NCI-H2081 (cell line): ENCODE results near the gene EIF4H.
A peak's percentile ranks its signal among the peaks of the same experiment; 100 is the strongest.
"Not testable (repeated sequence)": the region's sequence is repeated elsewhere in the genome, so short reads cannot be mapped to it uniquely, and the experiment has no call there.

Experiments used
- DNase-seq, 2 experiments: peaks; one replicate each; lab custom pipeline; 2025; lab: John Stamatoyannopoulos, UW

Gene EIF4H

GRCh38 chr7:74199551-74200355 lies 25.6 kb downstream of the EIF4H start:
- DNase-seq: no peak

GRCh38 chr7:74202841-74203556 lies 28.8 kb downstream of the EIF4H start:
- no peak for DNase-seq

- DNase-seq: no peak
These were observed 29.9 kb downstream of the EIF4H start for GRCh38 chr7:74203956-74204618.

DNA sequence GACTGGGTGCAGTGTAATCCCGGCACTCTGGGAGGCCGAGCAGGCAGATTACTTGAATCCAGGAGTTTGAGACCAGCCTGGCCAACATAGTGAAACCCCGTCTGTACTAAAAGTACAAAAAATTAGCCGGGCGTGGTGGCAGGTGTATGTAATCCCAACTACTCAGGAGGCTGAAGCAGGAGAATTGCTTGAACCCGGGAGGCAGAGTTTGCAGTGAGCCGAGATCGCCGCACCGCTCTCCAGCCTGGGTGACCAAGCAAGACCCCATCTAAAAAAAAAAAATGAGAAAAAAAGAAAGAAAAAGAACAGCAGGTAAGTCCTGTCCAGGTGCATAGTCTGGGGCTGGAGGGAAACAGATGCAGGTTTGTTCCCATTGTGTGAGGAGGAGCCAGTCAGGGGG lies 31.9 kb downstream of the EIF4H start:
- not testable (repeated sequence) for DNase-seq

- peak; percentile 46 to 68 for DNase-seq
These were observed 32.5 kb downstream of the EIF4H start for GRCh38 chr7:74206589-74207120.

- no peak for DNase-seq
These were observed 33.4 kb downstream of the EIF4H start for GRCh38 chr7:74207586-74207985.

GRCh38 chr7:74208241-74208640 lies 34.1 kb downstream of the EIF4H start:
- DNase-seq: not testable (repeated sequence)

DNA sequence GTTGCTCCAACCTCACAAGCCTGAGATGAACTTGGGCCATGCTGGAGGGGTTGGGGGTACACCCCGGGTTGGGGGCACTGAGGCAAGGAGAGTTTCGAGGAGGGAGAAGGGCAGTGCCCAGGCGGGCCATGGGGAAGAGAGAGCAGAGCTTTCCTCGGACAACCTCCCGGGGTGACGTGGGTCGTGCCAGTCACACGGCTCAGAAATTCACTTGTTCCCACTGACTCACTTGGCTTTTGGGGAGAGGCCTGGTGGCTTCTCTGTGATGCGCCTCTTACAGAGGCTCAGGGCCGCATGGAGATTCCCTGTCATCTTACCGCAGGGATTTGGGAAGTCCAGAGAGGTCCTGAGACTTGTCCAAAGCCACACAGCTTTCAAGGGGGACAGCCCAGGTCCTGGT lies 38.5 kb downstream of the EIF4H start:
- no peak for DNase-seq

GRCh38 chr7:74214816-74215630 lies 40.9 kb downstream of the EIF4H start:
- DNase-seq: no peak

GRCh38 chr7:74215921-74216320 lies 41.8 kb downstream of the EIF4H start:
- DNase-seq: no peak

DNA sequence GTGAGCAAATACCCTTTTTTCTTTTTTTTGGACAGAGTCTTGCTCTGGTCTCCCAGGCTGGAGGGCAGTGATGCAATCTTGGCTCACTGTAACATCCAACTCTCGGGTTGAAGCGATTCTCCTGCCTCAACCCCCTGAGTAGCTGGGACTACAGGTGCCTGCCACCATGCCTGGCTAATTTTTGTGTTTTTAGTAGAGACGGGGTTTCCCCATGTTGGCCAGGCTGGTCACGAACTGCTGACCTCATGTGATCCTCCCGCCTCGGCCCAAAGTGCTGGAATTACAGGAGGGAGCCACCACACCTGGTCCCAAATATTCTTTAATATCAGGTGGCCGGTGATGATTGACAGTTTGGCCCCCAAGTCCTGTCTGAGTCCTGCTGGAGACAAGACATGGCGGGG lies 42.2 kb downstream of the EIF4H start:
- DNase-seq: no peak

- DNase-seq: no peak
These were observed 43.5 kb downstream of the EIF4H start for GRCh38 chr7:74217455-74218342.

DNA sequence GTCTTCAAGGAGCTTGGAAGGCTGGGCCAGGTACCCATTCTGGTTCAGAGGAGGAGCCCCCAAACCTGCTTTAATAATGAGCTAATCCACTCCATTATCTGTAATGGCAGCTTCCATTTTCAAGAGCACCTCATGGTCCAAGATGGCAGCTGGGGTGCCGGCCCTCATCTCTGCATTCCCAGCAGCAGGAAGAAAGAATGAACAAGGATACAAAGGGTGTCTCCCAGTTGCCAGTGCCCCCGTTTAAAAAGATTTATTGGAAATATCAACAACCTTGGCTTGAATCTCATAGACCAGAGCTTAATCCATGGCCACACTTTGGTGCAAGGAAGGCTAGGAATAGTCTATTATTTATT lies 44.2 kb downstream of the EIF4H start:
- no peak for DNase-seq

- no peak for DNase-seq
These were observed 45.3 kb downstream of the EIF4H start for GRCh38 chr7:74219416-74219815.

DNA sequence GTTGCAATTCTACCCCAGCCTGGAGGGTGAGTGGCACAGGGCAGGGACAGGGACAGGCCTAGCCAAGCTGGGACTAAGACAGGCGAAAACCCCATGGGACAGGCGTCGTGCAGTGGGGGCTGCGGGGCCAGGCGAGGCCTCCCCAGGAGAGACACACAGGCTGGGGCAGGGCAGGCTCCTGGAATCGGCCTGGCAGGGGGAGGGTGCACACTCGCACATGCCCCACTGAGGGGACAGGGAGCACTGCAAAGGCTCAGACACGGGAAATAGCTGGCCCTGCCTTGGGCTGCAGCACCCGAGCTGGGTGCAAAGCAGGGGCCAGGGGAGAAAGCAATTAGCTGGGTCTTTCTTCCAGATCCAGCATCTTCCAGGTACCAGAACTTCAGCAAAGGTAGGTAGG lies 46.1 kb downstream of the EIF4H start:
- DNase-seq: no peak

DNA sequence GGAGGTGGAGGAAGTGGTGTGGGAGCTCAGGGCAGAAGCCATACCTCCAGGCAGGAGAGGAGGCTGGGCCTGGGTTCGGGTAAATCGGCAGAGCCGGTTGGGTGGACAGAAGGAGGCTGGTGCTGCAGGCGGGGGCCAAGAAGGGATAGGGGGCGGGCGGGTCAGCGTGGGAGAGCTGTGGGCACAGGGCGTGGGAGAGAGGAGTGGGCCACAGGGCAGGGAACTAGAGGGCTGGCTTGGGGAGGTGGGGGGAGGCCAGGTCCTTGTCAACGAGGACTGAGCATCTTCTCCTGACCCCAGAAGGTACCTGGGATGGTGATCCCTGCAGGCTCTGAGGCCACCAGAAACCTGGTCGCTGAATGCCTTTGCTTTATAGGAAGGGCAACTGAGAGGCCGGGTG lies 47.6 kb downstream of the EIF4H start:
- no peak for DNase-seq

DNA sequence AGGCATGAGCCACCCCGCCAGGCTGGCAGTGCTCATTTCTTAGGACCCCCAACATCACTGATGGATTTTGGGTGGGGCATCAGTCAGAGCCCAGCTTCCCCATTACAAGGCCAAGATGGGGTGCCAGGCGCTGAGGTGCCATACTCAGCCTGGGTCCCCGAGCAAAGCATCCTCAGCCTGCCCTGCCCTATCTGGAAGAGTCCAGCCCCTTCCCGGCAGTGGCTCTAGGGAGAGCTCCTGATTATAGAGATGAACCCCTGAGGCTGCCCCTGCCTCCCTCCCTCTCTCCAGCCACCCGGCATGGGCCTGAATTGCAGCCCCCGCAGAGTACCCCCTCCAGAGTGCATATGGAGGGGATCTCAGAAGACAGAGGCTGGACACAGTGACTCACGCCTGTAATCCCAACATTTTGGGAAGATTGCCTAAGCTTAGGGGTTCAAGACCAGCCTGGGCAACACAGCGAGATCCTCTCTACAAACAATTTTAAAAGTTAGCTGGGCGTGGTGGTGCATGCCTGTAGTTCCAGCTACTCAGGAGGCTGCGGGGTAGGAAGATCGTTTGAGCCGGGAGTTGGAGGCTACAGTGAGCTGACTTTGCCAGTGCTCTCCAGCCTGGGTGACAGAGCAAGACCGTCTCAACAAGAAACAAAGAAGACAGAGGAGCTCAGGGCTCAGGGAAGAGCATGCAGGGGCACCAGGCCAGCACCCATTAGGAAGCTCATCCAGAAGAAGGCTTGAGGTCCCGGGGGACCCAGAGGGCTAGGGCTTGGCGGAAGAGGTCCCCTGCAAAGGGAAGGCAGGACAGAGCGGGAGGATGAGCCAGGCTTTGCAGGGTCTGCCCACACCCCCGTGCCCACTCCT lies 48.9 kb downstream of the EIF4H start:
- DNase-seq: no peak

- no peak for DNase-seq
These were observed 49.8 kb downstream of the EIF4H start for GRCh38 chr7:74223711-74224510.

GRCh38 chr7:74224511-74224832 lies 50.3 kb downstream of the EIF4H start:
- no peak for DNase-seq
